GM19372 (cell line): ENCODE results near the gene DAAM2.

ENCODE experiments used
- ATAC-seq: cut with Tn5 transposase; IDR thresholded peaks from one replicate; pipeline ENCODE4 v1.9.1; 2021; ENCODE audit warnings: mild to moderate bottlenecking, low read depth, moderate library complexity; ENCODE audit not compliant: unreplicated experiment

The DAAM2 gene

DNA sequence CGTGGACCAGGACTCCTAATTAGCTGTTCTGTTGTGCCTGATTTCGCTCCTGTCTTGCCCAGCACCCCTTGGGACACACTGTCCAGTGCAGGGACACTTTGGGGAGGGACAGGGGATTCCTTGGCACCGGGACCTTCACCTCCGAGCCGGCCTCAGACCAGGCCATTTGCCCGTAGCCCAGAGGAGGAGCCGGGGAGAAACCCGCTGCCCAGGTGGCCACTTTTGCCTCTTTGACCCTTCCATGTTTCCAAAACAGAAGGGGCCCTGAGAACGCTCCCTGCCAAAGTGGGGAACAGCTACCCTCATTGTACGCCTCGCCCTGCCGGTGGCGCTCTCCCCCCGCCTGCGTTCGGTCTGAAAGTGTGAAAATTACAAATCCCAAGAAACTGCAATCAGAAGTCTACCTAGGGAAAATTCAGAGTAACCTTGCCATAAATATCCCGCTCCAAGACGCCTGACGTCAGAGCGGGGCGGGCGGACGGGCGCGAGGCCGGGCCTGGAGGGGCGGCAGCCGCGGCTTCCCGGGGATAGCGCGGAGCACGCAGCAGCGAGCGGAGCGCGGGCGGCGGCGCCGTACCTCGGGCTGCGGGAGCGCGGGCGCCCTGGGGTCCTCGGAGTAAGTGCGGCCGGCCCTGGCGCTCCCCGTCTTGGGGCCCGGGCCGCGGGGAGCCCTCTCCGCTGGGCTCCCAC lies at the start of gene DAAM2:
TSS of gene DAAM2 (plus strand) at position 527 of the 690 bp plus-strand sequence. CDS start 63,927 bp downstream, outside the sequence.
- ATAC-seq: no peak

DNA sequence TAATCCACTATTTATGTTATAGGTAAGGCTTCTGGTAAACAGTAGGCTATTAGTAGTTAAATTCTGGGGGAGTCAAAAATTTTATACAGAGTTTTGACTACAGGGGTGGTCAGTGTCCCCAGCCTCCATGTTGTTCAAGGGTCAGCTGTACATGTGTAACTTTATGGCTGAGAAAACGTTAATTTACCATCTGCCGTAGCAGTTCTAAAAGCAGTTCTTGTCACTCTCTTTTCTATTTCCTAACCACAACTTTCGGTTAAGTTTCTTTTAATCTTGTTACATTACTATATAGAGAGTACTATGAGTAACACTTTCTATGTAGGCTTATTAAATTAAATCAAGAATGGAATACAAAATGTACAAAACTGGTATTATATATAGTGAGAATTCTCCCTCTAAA lies 45.4 kb upstream of the DAAM2 start:
- ATAC-seq: no peak

DNA sequence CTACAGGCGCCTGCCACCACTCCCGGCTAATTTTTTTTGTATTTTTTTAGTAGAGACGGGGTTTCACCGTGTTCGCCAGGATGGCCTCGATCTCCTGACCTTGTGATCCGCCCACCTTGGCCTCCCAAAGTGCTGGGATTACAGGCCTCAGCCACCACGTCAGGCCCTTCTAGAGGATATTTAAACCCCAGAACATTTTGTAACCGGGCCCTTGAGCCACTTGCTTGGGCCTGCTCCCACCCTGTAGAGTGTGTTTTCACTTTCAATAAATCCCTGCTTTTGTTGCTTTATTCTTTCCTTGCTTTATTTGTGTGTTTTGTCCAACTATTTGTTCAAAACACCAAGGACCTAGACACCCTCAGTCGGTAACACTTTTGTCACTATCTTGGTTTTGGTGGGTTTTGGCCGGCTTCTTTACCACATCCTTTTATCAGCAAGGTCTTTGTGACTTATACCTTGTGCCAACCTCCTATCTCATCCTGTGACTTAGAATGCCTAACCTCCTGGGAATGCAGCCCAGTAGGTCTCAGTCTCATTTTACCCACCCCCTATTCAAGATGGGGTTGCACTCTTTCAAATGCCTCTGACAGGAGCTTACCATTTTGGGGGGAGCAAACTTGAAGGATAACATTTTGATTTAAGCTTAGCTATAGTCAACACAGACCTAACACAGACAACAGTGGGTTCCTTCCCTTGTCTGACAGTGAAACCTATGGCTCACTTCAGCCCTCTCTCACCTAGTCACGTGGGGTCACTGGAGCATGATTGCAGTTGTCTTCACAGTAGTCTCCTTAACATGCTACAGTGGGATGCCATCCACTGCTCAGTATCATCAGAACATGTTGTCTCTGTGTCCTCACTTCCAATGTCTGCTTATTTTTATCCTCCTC lies 39.1 kb upstream of the DAAM2 start:
- no peak for ATAC-seq

DNA sequence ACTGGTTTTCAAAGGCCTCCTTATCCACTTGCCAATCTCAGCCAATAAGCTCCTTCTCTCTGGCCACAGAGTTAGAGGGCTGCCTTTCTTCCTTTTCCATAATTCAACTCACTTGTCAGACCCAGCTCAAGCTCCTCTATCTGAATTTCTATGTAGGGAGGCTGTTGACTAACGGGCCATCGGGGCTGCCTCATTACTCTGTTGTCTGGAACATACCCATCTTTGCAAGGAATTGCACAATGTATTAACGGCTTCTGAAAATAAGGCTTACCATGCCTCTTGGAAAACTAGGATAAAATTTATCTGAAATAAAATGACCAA lies 38.5 kb upstream of the DAAM2 start:
- ATAC-seq: no peak

DNA sequence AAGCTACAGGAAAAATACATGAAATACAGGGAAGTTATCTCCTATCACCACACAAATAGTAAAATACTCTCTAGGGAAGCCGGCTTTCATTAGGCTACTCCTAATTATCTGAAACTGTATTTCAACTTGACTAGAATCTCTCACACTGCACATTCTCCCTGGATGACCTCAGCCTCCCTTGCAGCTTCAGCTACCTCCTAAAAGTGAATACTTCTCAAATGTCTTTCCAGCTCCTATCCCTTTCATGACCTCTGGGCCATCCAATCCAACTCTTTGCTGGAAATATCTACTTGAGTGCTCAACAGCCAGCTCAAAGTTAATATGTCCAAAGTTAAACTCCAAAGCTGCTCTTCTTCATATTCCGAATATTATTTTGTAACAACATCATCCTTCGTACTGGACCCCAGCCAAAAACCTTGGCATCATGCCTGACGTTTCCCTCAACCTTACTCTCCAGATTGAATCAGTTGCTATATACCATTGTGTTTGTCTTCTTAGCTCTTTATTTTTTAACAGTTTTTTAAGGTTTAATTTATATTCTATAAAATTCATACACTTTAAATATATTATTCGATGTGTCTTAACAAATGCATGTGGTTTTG lies 37.6 kb upstream of the DAAM2 start:
- no peak for ATAC-seq

DNA sequence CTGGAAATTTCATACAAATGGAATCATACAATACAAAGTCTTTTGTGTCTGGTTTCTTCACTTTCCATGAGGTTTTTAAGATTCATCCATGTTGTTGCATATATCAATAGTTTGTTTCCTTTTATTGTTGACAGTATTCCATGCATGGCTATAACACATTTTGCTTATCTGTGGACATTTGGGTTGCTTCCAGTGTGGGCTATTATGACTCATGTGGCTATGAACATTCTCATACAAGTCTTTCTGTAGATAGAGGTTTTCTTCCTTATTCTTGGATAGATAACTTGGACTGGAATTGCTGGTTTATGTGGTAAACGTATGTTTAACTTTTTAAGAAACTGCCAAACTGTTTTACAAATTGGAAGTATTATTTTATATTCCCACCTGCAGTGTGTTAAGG lies 36.9 kb upstream of the DAAM2 start:
- ATAC-seq: no peak

DNA sequence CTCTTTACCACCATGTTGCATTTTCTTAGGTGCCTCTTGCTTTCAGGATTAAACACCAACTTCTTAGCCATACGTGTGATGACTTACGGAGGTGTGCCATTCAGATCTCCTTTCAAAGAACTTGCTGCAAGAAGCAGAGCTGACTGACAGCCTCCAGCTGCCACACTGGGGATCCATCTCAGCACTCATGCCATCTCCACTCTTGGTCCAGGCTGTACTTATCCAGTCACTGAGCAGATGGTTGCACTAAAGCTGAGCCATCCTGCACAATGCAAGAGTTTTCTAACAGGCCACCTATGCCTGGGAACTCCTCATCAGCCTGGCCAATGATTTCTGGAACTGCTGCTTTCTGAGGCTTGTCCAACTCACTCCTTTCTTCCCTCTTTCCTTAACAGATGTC lies 35.6 kb upstream of the DAAM2 start:
- ATAC-seq: no peak

DNA sequence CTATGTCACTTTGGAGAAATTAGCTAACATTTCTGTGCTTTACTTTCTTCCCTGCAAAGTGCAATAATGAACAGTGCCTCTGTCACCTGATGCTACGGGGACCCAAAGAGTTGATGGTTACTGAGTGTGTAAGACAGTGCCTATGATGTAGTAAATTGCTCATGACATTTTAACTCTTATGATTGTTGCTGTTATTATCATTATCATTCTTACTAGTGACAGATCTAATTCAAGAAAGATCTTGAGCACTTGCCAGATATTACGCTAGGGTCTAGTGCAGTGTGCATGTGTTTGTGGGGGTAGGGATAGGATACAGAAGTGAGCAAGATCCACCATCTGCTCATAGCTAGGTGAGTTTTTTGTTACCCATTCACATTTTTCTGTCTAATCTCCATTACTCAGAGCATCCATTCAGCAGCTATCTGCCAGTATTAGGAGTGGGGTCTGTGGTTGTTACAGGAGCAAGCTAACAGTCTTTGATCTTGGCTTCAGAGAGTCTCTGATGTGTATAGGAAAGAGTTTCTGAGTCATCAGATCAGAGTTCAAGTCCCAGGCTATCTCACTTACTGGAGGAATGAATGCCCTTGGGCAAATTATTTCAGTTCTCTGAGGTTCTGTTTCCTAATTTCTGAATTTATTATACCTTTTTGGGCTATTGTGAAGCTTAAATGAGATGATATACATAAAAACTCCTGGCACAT lies 33.1 kb upstream of the DAAM2 start:
- ATAC-seq: no peak

DNA sequence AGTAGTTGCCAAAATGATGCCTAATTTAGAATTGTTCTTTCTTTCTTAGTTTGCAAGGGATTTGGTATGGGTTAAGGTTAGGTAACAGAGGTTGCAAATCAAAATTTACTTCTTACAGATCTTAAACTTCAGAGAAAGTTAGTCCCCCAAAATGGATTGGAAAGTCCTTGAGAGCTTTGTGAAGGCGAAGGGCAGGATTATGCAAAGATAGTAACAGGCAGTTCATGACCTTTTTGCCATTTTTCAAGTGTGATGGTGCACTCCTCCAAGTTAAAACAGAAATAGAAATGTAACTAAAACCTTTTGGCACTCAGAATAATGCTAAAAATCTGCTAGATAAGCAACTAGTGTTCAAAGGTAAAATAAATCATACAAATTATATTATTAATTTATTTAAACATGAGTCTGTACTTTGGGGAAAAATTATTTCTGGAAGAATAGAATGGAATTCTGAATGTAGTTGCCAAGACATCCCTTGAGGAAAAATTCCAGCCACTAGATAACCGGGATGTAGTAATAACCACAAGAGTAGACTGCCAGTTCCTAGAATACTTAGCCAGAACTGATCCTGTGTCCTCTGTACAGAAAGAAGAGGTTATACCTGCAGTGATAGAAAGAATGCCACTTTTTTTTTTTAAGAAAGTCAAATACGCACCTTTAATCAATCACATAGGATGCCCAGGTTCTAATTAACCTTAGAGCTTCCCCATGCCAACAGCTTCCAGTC lies 31.8 kb upstream of the DAAM2 start:
- ATAC-seq: no peak

DNA sequence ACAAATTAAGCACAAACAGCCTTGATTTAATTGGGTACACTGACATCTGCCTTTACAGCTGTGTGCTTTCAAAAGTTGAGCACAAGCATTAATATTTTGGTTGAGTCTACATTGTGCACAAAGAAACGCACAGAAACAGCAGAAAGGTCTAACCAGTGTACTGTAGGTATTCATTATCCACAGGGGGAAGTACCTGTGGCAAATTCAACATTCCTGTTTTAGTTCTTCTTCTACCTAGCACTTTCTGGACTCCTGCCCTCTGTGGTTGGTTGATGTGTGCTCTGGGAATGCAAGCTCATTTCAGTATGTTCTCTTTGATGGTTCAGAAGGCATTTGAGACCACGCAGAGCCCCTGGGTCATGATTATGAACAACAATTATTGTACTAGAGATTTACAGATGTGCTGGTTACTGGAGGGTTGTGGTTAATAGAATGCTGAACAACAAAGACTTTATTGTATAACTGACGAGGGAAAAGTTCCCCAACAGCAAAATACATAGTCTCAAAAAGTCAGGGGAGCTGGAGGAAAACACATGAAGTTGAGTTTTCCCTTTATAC lies 26.6 kb upstream of the DAAM2 start:
- no peak for ATAC-seq

DNA sequence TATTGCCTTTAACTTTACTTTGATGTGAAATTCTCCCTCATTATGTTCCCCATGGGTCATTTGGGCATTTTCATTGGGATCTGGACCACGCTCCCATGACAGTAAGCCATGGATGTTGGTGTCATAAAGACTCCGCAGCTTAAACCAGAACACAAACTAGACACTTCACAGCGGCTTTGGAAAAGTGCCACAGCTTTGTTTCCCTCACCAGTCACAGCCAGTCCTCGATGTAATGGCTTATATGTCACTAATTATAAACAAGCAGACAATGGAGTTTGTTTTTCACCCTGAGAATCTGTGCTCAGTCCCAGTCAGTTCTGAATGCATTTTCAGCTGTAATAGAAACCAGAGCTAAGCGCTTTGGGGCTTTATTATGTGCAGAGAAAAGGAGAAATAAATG lies 23.2 kb upstream of the DAAM2 start:
- no peak for ATAC-seq

DNA sequence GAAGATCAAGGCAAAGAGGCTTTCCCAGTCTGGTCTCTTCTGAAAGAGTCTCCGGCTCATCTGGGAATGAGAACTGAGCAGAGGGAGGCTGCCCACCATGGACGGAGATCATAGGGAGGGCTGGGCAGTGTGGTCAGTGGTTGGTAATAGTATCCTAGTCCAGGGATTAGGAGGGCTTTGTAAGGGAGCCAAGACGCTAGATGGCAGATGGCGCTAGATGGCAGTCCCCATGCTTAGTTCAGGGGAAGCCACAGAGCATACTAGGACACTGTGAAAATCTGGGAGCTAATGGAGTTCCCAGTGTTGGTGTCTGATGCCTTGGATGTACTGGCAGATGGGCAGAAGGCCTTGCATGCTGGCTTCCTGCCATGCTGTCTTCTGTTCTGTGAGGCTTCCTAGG lies 21.7 kb upstream of the DAAM2 start:
- no peak for ATAC-seq

DNA sequence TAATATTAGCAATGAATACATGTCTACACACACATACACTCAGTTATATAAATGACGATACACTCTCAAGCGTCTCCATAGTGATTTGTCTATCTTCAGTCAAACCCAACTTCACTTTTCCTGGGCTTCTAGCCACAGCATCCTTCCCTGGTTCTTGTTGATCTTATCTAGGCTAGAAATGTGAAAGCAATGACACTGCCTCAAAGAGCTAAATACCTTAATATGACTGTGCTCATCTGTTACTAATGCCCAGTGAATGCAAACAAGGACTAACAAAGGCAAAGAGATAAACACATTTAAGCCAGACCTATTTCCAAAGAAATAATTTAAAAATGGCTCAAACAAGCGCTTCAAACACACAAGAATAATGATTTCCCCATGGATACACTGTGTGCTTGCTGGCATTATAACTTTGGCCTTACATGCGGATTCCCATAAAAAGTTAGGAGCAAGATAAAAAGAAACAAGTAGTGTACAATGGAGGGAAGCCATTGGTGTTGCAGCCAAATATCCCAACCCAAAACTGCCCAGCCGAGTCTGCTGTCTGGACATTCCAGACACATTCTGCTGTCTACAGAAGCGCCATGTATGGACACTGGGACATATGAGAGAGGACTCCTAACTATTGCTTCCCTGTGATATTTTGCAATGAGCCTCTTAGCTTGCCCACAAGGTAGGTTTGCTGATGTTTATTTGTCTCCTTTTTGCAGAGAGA lies 19.5 kb upstream of the DAAM2 start:
- ATAC-seq: no peak

DNA sequence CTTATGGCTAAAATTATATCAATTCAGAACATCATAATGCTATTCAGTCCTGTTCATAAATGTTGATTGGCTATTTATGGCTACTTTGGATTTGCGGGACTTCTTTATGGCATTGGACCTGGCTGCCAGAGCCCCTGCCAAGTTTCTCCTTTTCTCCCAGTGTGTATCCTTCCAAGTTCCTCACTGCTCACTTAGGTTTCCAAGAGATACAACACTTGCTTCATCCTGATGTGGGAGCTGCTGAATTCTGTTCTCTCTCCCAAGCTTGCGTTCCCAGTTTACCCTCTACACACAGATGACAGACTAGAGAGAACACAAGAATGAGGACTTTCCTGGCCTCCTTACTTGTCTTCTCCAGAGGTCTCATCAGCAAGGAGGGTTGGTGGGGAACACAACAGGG lies 18.4 kb upstream of the DAAM2 start:
- no peak for ATAC-seq

DNA sequence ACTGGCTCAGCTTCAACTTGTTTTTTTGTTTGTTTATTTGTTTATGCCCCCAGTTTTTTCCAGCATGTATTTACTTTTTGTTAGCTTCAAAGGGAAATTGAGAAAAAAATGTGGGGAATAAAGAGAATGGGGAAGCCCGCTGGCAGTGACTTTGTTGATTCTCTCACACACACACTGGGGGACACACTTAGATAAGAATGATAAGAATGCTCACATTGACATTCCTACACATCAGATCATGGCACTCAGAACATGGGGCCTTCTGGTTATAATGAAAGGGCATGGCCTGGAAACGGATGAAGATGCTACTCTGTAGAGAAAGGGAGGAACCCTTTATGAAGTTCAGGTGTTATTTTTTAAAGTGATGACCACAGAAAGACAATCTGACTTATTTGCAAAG lies 15.6 kb upstream of the DAAM2 start:
- ATAC-seq: no peak

DNA sequence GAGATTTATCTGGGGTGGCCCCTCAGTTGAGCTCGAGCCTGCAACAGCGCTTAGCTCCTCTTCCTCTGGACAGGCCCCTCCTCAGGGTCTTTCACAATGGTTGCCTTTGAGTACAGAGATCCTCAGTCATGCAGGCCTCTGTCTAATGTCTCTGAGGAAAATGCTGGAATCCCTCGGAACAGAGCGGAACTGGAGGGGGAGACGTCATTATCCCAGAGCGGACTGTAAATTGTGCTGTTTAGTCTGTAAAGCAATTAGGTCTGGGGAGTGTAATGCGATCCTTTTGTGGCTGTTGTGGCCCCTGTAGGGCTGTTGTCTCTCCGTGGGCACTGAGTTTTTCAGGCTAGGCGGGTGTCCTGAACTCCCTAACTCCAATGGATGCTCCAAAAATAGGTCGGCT lies 15.0 kb upstream of the DAAM2 start:
- no peak for ATAC-seq

DNA sequence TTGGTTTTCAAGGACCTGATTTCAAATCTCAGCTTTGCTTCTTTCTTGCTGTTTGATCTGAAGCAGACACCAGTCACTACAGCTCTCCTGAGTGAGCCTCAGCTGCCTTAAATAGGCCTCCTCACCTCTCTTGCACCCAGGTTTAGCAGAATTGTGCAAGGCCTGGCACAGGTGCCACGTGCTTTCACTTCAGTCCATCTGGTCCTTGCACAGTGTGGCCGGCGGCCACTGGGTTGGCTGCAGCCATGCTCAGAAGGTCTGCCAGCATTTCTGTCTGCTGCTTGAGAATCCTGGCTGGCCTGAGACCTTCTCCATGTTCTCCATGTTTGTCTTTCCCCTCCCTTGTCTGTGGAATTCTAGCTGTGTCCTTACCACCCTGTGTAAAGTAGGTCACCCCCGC lies 14.5 kb upstream of the DAAM2 start:
- ATAC-seq: no peak

DNA sequence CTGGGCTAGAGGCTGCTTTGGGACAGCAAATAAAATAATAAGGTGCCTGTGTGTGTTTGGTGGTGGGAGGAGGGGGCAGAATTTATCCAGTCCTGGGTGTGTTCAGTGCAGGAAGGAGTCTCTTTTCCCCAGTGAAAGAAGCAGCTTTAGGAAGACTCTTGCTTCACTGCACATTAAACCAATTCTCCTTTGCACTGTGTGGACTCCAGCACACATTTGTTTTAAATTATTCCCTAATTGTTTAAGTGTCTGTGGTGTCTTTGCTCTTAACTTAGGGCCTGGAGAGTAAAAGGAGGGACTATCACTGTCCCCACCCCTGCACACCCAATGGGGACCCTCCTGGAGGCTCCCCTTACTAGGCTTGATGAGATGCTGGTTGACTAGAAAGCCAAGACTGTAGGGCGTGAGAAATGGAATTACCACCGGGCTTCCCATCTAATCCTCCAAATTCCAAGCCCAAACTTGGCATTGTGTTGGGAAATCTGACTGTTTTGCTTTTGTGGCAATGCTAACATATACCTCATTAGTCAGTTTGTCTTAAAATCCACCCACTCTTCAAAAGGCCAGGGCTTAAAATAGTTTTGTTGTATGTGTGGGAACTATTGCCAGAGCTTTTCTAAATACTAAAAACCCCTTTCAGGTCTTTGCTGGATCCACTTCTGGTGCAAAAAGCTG lies 13.5 kb upstream of the DAAM2 start:
- ATAC-seq: no peak

DNA sequence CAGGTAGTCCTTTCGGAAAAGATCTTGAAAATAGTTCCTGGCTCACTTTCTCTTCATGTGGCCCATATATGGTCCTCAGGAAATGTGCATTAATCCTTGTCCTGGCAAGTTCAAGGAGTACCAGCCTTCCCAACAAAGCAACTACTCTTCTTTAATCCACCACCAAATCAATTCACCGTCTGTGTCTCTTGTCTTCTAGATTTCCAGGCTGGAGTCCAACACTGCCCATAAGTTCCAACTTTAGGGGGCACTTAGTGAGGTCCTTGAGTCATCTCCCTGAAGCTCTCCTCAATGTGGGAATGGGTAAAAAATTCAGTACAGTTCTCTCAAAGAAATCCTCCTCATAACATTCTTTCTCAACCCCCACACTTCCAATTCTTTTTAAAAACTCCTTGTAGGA lies 6.9 kb upstream of the DAAM2 start:
- ATAC-seq: no peak
